HepG2 (cell line): ENCODE results near the gene DNAJC9. TPM values are rescaled to one million over a fixed set of nuclear protein-coding genes. Genes with fewer than 3 reads are reported as not detected.

Experiments
- AHDC1 ChIP-seq: sonication (generic); formaldehyde crosslinking; IDR thresholded peaks from 2 replicates; pipeline ENCODE4 v1.5.1; 2020; ENCODE audit warnings: mild to moderate bottlenecking, missing genetic modification reagents, borderline replicate concordance
- BCL3 ChIP-seq: sonication (generic); formaldehyde crosslinking; IDR thresholded peaks from 2 replicates; pipeline ENCODE4 v1.5.1; 2020; ENCODE audit warnings: mild to moderate bottlenecking, missing genetic modification reagents, moderate library complexity
- CBX1 ChIP-seq: IDR thresholded peaks from one replicate; pipeline ENCODE4 v1.6.1; 2016; ENCODE audit warnings: antibody characterized with exemption, low read depth
- HDAC2 ChIP-seq: sonication (generic); formaldehyde crosslinking; IDR thresholded peaks from 2 replicates; pipeline ENCODE4 v1.4.0; 2020; ENCODE audit warnings: missing genetic modification reagents
- IRX3 ChIP-seq: sonication (generic); formaldehyde crosslinking; IDR thresholded peaks from 2 replicates; pipeline ENCODE4 v1.8.1; 2023; ENCODE audit warnings: mild to moderate bottlenecking, low read depth, missing genetic modification reagents, borderline replicate concordance
- KDM6A ChIP-seq: IDR thresholded peaks from 2 replicates; pipeline ENCODE4 v1.6.1; 2016; ENCODE audit warnings: low read depth
- MTF2 ChIP-seq: sonication (generic); formaldehyde crosslinking; IDR thresholded peaks from 2 replicates; pipeline ENCODE4 v1.5.0; 2020; ENCODE audit warnings: missing genetic modification reagents, borderline replicate concordance
- SIN3A ChIP-seq: IDR thresholded peaks from 2 replicates; pipeline ENCODE4 v1.6.1; 2011; ENCODE audit warnings: low read depth, mild to moderate bottlenecking, control low read depth, low read length, borderline replicate concordance
- SP4 ChIP-seq: sonication (generic); formaldehyde crosslinking; IDR thresholded peaks from 2 replicates; pipeline ENCODE4 v1.8.1; 2023; ENCODE audit warnings: mild to moderate bottlenecking, missing genetic modification reagents
- U2AF1 ChIP-seq: fragments of 200-400 bp; formaldehyde crosslinking; optimal IDR thresholded peaks from 2 replicates; pipeline ENCODE3; 2017; ENCODE audit warnings: mild to moderate bottlenecking, low read depth, low read length
- ZBTB14 ChIP-seq: sonication (generic); formaldehyde crosslinking; IDR thresholded peaks from 2 replicates; pipeline ENCODE4 v1.4.0; 2020; ENCODE audit warnings: missing genetic modification reagents
- ZNF205 ChIP-seq: IDR thresholded peaks from 2 replicates; pipeline ENCODE4 v1.6.1; 2018; ENCODE audit warnings: missing biosample characterization, missing genetic modification reagents
- ZNF230 ChIP-seq: sonication (generic); formaldehyde crosslinking; IDR thresholded peaks from 2 replicates; pipeline ENCODE4 v1.4.0; 2020; ENCODE audit warnings: mild to moderate bottlenecking, missing genetic modification reagents
- ZNF496 ChIP-seq: sonication (generic); formaldehyde crosslinking; IDR thresholded peaks from 2 replicates; pipeline ENCODE4 v1.8.1; 2023; ENCODE audit warnings: mild to moderate bottlenecking, moderate library complexity, missing genetic modification reagents; ENCODE audit not compliant: insufficient replicate concordance
- ZNF562 ChIP-seq: sonication (generic); formaldehyde crosslinking; IDR thresholded peaks from 2 replicates; pipeline ENCODE4 v1.8.0; 2022; ENCODE audit warnings: missing genetic modification reagents, borderline replicate concordance
- ZNF687 ChIP-seq: sonication (generic); formaldehyde crosslinking; IDR thresholded peaks from 2 replicates; pipeline ENCODE4 v1.5.1; 2020; ENCODE audit warnings: mild to moderate bottlenecking, missing genetic modification reagents, moderate library complexity
- polyA plus RNA-seq, 8 experiments: library from polyadenylated mRNA; depleted of rRNA in 3 of 8; stranded (reverse) in 7 of 8; unstranded in 1 of 8; fragments of >200 nt; fragmentation: Illumina TruSeq in 4 of 8; extraction: Trizol in 4 of 8; gene quantifications; 2 replicates each; pipeline versions ENCODE4 v1.2.1 to v1.2.3, GENCODE V29; 2011 to 2016; ENCODE audit warnings: low read depth in 4 of 8, missing spikeins in 1 of 8, mixed read lengths in 1 of 8; ENCODE audit not compliant: insufficient read depth in 1 of 8
- total RNA-seq, 5 experiments: library from RNA; depleted of rRNA; stranded (reverse); fragments of >200 nt; fragmentation: Illumina TruSeq; extraction: Trizol; gene quantifications; 2 replicates each; pipeline ENCODE4 v1.2.3, GENCODE V29; 2016; ENCODE audit warnings: low read depth in 1 of 5

DNAJC9 gene
- total and polyA plus RNA-seq, 2 of the 13 experiments (the other 11 are each of a cell fraction or from before 2014, with no cell fraction given) = 15.9 to 60.3 TPM

- TF ChIP-seq ZNF687 (CRISPR knock-in tag) = peak; percentile 94
- TF ChIP-seq ZNF205 (CRISPR knock-in tag) = peak; percentile 52; the same call in 1 of the 2 replicates
- TF ChIP-seq HDAC2 = peak; percentile 64
- peak; percentile 56 for TF ChIP-seq U2AF1
- no peak for TF ChIP-seq ZNF562 (CRISPR knock-in tag)
- peak; percentile 80 for TF ChIP-seq SP4 (CRISPR knock-in tag)
- no peak; the same call in 1 of the 2 replicates for TF ChIP-seq AHDC1 (CRISPR knock-in tag)
- TF ChIP-seq BCL3 (CRISPR knock-in tag) = peak; percentile 90; the same call in 1 of the 2 replicates
- TF ChIP-seq ZNF230 (CRISPR knock-in tag) = peak; percentile 70; the same call in 1 of the 2 replicates
- peak; percentile 54; the same call in 1 of the 2 replicates for TF ChIP-seq IRX3 (CRISPR knock-in tag)
- TF ChIP-seq ZBTB14 (CRISPR knock-in tag) = peak; percentile 94
- peak; percentile 59 for TF ChIP-seq CBX1
- no peak for TF ChIP-seq KDM6A
- TF ChIP-seq MTF2 = no peak; the same call in 1 of the 2 replicates
- peak; percentile 91 for TF ChIP-seq SIN3A
- no peak for TF ChIP-seq ZNF496 (CRISPR knock-in tag)
These were observed at the start of gene DNAJC9 (continued) for GRCh38 chr10:73246646-73247508.
